IPS-20b (cell line): ENCODE data around the gene DNAJC27.

Experiments
- H3K27ac ChIP-seq: one replicate; pipeline ENCODE4 v1.5.1; 2013; ENCODE audit warnings: low read length
- H3K27me3 ChIP-seq: 2 replicates; pipeline ENCODE4 v1.6.1; 2013; ENCODE audit warnings: mild to moderate bottlenecking, low read length, inconsistent platforms; ENCODE audit not compliant: insufficient read depth
- H3K36me3 ChIP-seq: 2 replicates; pipeline ENCODE4 v1.6.1; 2013; ENCODE audit warnings: low read depth, mild to moderate bottlenecking, inconsistent platforms, low read length, moderate library complexity; ENCODE audit not compliant: insufficient read depth
- H3K4me1 ChIP-seq: 2 replicates; pipeline ENCODE4 v1.6.1; 2013; ENCODE audit warnings: mild to moderate bottlenecking, control low read depth, inconsistent platforms, low read length, moderate library complexity; ENCODE audit not compliant: insufficient read depth
- H3K4me3 ChIP-seq: 2 replicates; pipeline ENCODE4 v1.5.1; 2013; ENCODE audit warnings: mild to moderate bottlenecking, low read length, inconsistent platforms
- H3K9ac ChIP-seq: 2 replicates; pipeline ENCODE4 v1.6.1; 2013; ENCODE audit warnings: low read depth, mild to moderate bottlenecking, inconsistent platforms, low read length, moderate library complexity
- H3K9me3 ChIP-seq: 2 replicates; pipeline ENCODE4 v1.6.1; 2013; ENCODE audit warnings: mild to moderate bottlenecking, low read depth, low read length, inconsistent platforms; ENCODE audit not compliant: insufficient read depth

The DNAJC27 gene

DNA sequence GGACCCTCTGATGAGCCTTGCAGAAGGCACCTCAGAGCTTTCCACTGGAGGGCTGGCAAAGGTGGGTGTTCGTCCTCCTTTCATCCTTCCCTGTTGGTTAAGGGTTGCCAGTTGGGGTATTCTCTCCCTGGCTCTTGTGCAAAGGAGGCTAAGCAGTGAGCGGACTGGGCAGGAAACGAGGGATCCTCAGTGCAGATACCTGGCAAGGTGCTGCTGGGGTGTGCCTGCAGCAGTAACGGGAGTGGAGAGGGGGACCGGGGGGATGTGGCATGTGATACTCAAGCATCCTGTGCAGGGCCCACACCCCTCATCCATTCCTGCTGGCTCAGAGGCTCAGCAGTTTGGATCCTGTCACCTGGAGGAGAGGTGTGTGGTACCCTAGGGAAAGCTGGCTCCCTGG lies 47.5 kb downstream of the DNAJC27 start:
- Histone ChIP-seq H3K9ac (no peak overlapping the region), H3K36me3 (no peaks in the 10 kb centered on the region), H3K27ac (no peak overlapping the region), H3K4me1 (no peaks in the 10 kb centered on the region), H3K27me3 (peaks cover 8% of the 10 kb centered on the region), H3K4me3 (no peak overlapping the region), H3K9me3 (no peaks in the 10 kb centered on the region)

DNA sequence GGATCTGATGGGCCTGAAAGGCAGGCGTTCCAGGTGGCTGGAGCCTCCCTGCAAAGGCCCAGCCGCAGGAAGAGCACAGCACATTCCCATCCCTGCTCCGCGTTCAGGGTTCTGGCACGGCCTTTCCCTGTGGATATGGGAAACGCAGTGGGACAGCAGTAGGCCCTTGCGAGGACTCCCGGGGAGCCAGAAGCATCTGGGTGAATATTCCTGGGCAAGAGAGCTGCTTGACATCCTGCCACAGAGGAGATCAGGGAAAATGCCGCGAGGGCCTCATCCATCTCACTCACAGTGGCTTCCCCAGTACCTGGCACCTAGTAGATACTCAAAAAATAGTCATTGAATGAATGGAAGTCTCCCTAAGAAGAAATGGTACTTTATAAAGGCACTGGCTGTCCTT lies 48.6 kb downstream of the DNAJC27 start:
- 0 out of 2 replicates have a peak, but pooled peaks cover 3% of the 10 kb centered on the region for H3K4me1 ChIP-seq
- no peak overlapping the region for H3K9ac ChIP-seq
- no peak overlapping the region for H3K27ac ChIP-seq
- H3K4me3 ChIP-seq, result no peak overlapping the region
- H3K27me3 ChIP-seq, result peaks cover 16% of the 10 kb centered on the region
- H3K36me3 ChIP-seq, result no peaks in the 10 kb centered on the region
- no peaks in the 10 kb centered on the region for H3K9me3 ChIP-seq

DNA sequence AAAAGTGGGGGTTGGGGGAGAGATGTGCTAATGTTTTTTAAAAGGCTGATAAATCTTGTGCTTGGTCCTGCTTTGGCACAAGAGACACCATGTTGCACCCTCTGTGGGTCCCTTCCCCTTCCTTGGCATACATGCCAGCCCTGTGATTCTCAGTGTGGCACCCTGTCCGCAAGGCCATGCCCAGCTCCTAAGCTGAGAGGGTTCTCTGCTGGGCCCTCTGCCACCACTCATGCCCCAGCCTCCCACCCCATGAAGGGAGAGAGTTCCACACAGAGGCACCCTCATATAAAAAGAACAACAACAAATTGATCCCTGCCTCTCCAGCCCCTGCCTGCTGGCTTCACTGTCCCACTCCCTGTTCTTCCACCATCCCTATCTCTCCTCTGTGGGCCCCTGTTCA lies 49.2 kb downstream of the DNAJC27 start:
- H3K9ac ChIP-seq, result no peak overlapping the region
- no peak overlapping the region for H3K27ac ChIP-seq
- no peak overlapping the region for H3K4me3 ChIP-seq
- 0 out of 2 replicates have a peak, but pooled peaks cover 3% of the 10 kb centered on the region for H3K4me1 ChIP-seq
- no peaks in the 10 kb centered on the region for H3K9me3 ChIP-seq
- H3K27me3 ChIP-seq, result peaks cover 16% of the 10 kb centered on the region
- peaks cover 4% of the 10 kb centered on the region; the same call in 1 of the 2 replicates for H3K36me3 ChIP-seq

DNA sequence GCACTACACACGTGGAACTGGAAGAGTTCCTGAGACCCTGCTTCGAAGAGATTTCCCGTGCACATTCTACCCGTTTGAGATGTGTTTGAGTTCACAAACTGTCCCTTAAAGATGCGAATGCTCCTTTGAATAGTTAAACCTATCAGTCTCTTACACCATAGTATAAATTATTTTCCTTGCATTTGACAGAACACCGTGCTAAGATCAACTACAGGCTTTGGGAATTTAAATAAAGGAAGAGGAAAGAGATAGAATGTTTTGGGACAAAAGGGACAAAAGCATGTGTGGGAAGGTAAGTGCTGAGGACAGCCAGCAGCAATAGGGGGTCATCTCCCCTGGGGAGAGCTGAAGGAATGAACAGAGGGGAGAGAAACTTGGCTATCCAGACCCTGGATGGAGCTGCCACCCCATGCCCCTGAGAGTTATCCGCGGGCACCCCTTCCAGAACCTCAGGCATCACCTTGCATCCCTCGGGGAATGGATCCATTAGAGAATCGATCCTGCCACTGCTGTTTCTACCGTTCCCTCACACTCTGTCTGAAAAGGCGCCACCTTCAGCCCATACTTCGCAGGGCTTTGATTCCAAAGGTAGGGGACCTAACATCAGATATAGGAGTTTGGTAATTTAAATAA lies 50.8 kb downstream of the DNAJC27 start:
- peaks cover 16% of the 10 kb centered on the region for H3K27me3 ChIP-seq
- H3K9ac ChIP-seq, result no peak overlapping the region
- peaks cover 4% of the 10 kb centered on the region; the same call in 1 of the 2 replicates for H3K36me3 ChIP-seq
- H3K4me3 ChIP-seq, result peak overlapping the region; percentile 66
- 0 out of 2 replicates have a peak, but pooled peaks cover 3% of the 10 kb centered on the region for H3K4me1 ChIP-seq
- no peaks in the 10 kb centered on the region for H3K9me3 ChIP-seq
- H3K27ac ChIP-seq, result no peak overlapping the region

DNA sequence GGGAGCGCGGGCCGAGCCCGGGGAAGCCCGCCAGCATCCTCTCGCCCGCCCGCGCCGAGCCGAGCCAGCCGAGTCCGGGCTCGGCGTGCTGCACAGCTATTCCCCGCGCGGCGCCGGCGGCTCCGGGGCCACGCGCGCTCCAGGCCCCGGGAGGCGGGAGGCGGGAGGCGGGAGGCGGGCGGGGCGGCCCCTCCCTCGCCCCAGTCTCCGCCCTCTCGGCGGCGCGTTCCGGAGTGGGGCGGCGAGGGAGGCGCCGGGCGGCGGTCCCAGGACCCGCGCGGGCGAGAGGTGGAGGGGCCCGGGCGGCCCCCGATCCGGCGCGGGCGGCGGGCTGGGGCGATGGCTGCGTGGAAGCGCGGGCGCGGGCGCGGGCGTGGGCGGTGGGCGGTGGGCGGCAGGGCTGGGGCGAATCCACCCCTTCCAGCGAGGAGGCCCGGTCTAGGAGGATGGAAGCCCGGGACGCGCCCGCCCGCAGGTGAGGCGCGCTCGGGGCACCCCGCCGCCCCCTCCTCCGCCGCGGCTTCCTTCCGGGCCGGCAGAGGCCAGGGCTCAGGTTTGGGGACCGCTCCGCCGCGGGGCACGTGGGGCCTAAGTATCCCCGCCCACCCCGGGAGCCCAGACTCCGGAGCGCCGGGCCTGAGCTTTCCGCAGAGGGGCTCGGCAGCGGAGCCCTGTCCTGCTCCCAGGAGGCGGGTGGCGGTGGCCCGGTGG lies 51.5 kb downstream of the DNAJC27 start, which contains the start of gene ADCY3:
ADCY3 (minus strand) TSS at position 140 of the 711 bp plus-strand sequence. CDS start 1,250 bp downstream, outside the sequence.
- Histone ChIP-seq H3K27me3 (peaks cover 16% of the 10 kb centered on the region), H3K4me3 (peak within 1 kb of the TSS; percentile 66), H3K27ac (no peak within 1 kb of the TSS), H3K9ac (peak within 1 kb of the TSS; percentile 14; the same call in 1 of the 2 replicates), H3K9me3 (no peaks in the 10 kb centered on the region), H3K4me1 (0 out of 2 replicates have a peak, but pooled peaks cover 3% of the 10 kb centered on the region), H3K36me3 (peaks cover 4% of the 10 kb centered on the region; the same call in 1 of the 2 replicates)

DNA sequence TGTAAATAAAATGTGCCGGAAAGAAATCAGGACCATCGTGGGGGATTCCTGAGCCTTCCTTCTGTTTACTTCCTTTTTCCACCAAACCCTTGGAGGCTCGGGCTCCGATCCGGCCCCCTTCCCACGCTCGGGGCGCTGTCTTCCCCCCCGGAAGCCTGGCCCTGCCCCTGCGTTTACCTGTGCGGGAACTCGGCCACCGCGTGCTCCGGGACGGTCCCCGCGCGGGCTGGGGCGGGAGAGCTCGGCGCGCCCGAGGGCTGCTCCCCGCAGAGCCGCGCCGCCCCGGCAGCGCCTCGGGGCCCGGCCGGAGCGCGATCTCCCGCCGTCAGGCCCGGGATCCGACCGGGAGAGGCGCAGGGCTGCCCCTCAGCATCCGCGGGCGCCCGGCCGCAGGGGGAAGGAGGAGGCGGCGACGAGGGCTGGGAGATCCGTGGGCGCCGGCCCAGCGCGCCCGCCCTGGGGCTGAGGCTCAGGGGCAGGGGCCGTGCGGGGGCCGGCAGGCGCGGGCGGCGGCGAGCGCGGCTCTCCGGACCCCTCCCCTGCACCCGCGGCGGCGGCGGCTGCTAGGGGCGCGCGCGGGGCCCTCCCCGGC lies 52.2 kb downstream of the DNAJC27 start:
- Histone ChIP-seq H3K27ac (no peak overlapping the region), H3K9ac (peak overlapping the region; percentile 14; the same call in 1 of the 2 replicates), H3K4me1 (0 out of 2 replicates have a peak, but pooled peaks cover 3% of the 10 kb centered on the region), H3K36me3 (peaks cover 4% of the 10 kb centered on the region; the same call in 1 of the 2 replicates), H3K27me3 (peaks cover 16% of the 10 kb centered on the region), H3K4me3 (peak overlapping the region; percentile 59), H3K9me3 (no peaks in the 10 kb centered on the region)

DNA sequence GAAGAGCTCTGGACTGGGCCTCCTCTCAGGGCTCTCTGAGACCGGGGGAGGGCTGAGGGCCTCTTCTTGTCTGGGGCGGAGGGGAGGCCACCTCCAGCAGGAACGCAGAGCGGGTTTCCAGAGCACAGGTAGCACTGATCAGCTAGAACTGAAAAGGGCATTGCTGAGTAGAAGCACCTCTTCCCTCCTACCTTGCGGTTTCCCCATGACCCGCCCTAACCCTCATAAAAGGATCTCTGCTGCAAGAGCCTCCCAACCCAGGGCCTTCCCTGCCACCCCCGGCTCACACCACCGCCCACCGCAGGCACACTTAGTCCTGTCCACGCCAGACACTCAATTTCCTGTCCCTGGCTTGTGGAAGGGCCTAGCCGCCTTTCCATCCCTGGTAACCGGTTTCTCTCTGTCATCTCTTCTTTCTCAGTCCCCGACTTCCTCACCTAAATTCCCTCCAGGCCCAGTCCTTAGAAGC lies 52.7 kb downstream of the DNAJC27 start:
- H3K4me3 ChIP-seq, result peak overlapping the region; percentile 59
- peak overlapping the region; percentile 14; the same call in 1 of the 2 replicates for H3K9ac ChIP-seq
- H3K27ac ChIP-seq, result no peak overlapping the region
- H3K27me3 ChIP-seq, result peaks cover 16% of the 10 kb centered on the region
- H3K36me3 ChIP-seq, result peaks cover 4% of the 10 kb centered on the region; the same call in 1 of the 2 replicates
- no peaks in the 10 kb centered on the region for H3K9me3 ChIP-seq
- 0 out of 2 replicates have a peak, but pooled peaks cover 3% of the 10 kb centered on the region for H3K4me1 ChIP-seq

DNA sequence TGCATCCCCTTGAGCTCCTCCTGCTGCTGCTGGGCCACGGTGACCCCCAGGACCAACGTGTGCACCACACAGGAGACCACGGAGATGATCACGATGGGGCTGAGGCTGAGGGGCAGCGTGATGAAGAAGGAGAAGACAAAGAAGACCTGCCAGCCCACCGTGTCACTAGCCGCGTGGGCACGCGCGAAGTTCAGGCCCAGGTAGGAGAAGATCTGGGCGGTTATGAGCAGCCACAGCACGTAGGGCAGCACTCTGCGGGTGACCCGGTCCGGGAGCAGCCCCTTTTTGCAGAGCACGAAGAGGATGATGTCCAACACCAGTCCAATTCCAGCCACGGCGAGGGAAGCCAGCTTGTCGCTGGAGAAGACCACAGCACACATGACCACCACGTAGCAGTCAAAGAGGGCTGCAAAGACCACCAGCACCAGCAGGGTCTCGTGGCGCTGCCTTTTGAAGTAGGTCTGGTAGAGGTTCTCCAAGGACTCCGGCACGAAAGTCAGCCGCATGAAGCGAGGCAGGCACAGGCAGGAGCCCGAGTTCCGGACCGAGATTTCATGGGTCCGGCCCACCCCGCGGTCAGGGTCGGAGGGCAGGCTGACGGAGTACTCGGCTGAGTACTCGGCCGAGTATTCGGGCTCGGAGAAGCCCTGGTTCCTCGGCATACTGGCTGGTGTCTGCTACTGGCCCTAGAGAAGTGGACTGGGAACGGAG lies 53.3 kb downstream of the DNAJC27 start:
- peak overlapping the region; percentile 59; the same call in 1 of the 2 replicates for H3K4me3 ChIP-seq
- peaks cover 4% of the 10 kb centered on the region; the same call in 1 of the 2 replicates for H3K36me3 ChIP-seq
- H3K9ac ChIP-seq, result 0 out of 2 replicates have a peak overlapping the region, but pooled peaks have one; percentile 14
- H3K27ac ChIP-seq, result no peak overlapping the region
- no peaks in the 10 kb centered on the region for H3K9me3 ChIP-seq
- peaks cover 16% of the 10 kb centered on the region for H3K27me3 ChIP-seq
- H3K4me1 ChIP-seq, result peaks cover 3% of the 10 kb centered on the region; the same call in 1 of the 2 replicates

DNA sequence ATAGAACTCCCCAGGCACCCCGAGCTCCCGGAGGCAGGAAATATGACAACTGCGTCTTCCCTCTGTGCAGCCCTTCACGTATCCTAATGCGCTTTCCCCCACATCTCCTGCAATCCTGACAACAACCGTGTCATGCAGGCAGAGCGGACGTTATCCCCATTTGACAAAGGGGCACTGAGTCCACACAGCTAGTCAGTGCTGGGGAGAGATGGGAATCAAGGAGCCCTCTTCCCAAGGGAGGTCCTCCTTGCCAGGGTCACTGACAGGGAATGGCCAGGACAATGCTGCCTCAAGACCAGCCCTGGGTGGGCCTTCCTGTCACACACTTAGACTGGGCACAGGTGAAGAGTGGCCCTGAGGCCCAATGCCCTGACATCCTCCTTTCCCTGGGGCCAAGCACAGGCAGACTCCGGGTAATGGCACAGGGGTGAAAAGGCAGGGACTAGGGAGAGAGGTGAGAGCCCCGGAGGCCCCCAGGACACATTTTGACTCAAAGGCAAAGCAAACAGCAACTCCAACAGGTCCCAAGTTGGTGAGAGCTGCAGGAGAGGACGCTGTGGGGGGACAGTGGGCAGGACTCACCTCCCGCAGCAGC lies 53.9 kb downstream of the DNAJC27 start:
- no peaks in the 10 kb centered on the region for H3K9me3 ChIP-seq
- peaks cover 4% of the 10 kb centered on the region; the same call in 1 of the 2 replicates for H3K36me3 ChIP-seq
- no peak overlapping the region for H3K4me3 ChIP-seq
- H3K27me3 ChIP-seq, result peaks cover 16% of the 10 kb centered on the region
- peaks cover 3% of the 10 kb centered on the region; the same call in 1 of the 2 replicates for H3K4me1 ChIP-seq
- H3K27ac ChIP-seq, result no peak overlapping the region
- no peak overlapping the region for H3K9ac ChIP-seq

DNA sequence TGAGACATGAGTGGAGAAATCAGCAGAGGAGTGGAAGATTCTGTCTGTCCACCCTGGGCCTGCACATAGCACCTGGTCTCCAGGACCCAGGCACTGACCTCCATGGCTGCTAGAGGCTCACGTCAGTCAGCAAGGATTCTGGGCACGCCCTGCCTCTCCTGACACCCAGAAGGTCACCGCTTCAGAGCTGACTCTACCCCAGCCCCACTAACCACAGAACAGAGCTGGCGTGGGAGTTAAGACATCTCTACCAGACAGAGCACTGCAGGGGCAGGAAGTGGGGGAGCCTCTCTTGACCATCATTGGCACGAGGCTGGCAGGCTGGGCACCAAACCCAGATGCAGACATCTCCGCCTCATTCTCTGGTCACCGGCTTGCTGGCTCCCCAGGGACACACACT lies 54.7 kb downstream of the DNAJC27 start:
- H3K36me3 ChIP-seq, result peaks cover 4% of the 10 kb centered on the region; the same call in 1 of the 2 replicates
- H3K9ac ChIP-seq, result no peak overlapping the region
- H3K27me3 ChIP-seq, result peaks cover 16% of the 10 kb centered on the region
- peaks cover 3% of the 10 kb centered on the region; the same call in 1 of the 2 replicates for H3K4me1 ChIP-seq
- H3K4me3 ChIP-seq, result no peak overlapping the region
- H3K9me3 ChIP-seq, result no peaks in the 10 kb centered on the region
- H3K27ac ChIP-seq, result no peak overlapping the region
